ENCODE data around the gene TMC8.

- TF ChIP-seq CTCF (IDR thresholded peaks at IDR 0.05; ENCODE audit: borderline replicate concordance, extremely low read depth, low read length, poor library complexity, severe bottlenecking) (no peak), EZH2 (IDR thresholded peaks at IDR 0.05; ENCODE audit: borderline replicate concordance, low read depth, low read length, severe bottlenecking) (no peak)
Measured at GRCh38 chr17:78120971-78121800, 9.4 kb upstream of the TMC8 start.

Data from DND-41 (cell line).